Measurements from ENCODE around the gene NIM1K.

NIM1K gene

DNA sequence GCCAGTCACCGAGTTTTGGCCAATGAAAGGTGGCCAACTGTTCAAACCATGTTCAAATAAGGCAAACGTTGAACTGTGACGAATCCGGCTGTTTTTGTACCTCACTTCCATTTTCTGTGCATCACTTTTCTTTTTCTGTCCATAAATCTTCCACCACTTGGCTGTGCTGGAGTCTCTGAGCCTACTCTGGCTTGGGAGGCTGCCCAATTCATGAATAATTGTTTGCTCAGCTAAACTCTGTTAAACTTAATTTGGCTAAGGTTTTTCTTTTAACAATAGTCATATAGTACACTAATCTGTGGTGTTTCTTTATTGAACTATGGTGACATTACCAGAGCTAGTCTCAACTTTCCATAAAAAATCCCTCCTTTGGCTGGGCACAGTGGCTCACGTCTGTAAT, 11.3 kb downstream of the NIM1K start:
- ChIA-PET POLR2A (no interaction called here), CTCF (no interaction called here)
- no peak for DNase-seq (ENCODE audit: extremely low spot score)
- no peak for TF ChIP-seq CTCF (IDR thresholded peaks at IDR 0.05; ENCODE audit: control extremely low read depth, extremely low read depth, low read depth, missing control alignments)

GRCh38 chr5:43204958-43205357, 12.9 kb downstream of the NIM1K start:
- TF ChIP-seq CTCF (IDR thresholded peaks at IDR 0.05; ENCODE audit: control extremely low read depth, extremely low read depth, low read depth, missing control alignments), result peak; percentile 15
- ChIA-PET CTCF (interaction anchor here (1.0 kb wide), 1 partner anchor 68 kb away, joined by 3 read pairs; no protein-coding TSS in a partner anchor), POLR2A (no interaction called here)
- DNase-seq (ENCODE audit: extremely low spot score), result no peak

- TF ChIP-seq CTCF (IDR thresholded peaks at IDR 0.05; ENCODE audit: control extremely low read depth, extremely low read depth, low read depth, missing control alignments), result no peak
- ChIA-PET CTCF (interaction anchor here (1.1 to 1.4 kb wide), 3 partner anchors 11 to 102 kb away, joined by 3 to 4 read pairs (median 4); no protein-coding TSS in a partner anchor), POLR2A (no interaction called here)
- no peak for DNase-seq (ENCODE audit: extremely low spot score)
Measured at GRCh38 chr5:43207601-43208000, 15.6 kb downstream of the NIM1K start.

- TF ChIP-seq CTCF (IDR thresholded peaks at IDR 0.05; ENCODE audit: control extremely low read depth, extremely low read depth, low read depth, missing control alignments), result no peak
- DNase-seq (ENCODE audit: extremely low spot score), result no peak
- CTCF ChIA-PET, result no interaction called here
- POLR2A ChIA-PET, result no interaction called here
Measured at GRCh38 chr5:43208658-43209057, 16.6 kb downstream of the NIM1K start.

GRCh38 chr5:43209060-43209459, 17.0 kb downstream of the NIM1K start:
- no peak for TF ChIP-seq CTCF (IDR thresholded peaks at IDR 0.05; ENCODE audit: control extremely low read depth, extremely low read depth, low read depth, missing control alignments)
- ChIA-PET CTCF (interaction anchor here (2.8 kb wide), 1 partner anchor 13 kb away, joined by 13 read pairs; no protein-coding TSS in a partner anchor), POLR2A (no interaction called here)
- DNase-seq (ENCODE audit: extremely low spot score), result no peak

DNA sequence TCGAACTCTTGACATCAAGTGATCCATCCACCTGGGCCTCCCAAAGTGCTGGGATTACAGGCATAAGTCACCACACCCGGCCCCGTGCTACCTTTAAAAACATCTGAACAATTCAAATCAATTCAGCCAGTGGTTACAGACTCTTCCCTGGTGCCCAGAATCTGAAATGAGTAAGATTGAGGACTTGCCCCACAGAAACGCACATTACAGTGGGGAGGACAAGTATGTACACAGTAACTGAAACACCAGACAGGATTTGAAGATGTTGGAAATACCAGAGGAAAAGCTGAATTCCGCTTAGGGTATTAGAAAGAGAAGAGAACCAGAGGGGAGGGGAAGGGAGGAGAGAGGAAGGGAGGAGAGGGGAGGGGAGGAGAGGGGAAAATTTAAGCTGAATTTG, 17.8 kb downstream of the NIM1K start:
- ChIA-PET POLR2A (no interaction called here), CTCF (interaction anchor here (1.2 to 2.8 kb wide), 3 partner anchors 8 to 18 kb away, joined by 3 to 13 read pairs (median 3); partner anchors contain the start of gene NIM1K)
- DNase-seq (ENCODE audit: extremely low spot score), result no peak
- no peak for TF ChIP-seq CTCF (IDR thresholded peaks at IDR 0.05; ENCODE audit: control extremely low read depth, extremely low read depth, low read depth, missing control alignments)

- ChIA-PET CTCF (interaction anchor here (1.1 to 2.8 kb wide), 5 partner anchors 9 to 39 kb away, joined by 3 to 13 read pairs (median 3); partner anchors contain the start of gene NIM1K), POLR2A (no interaction called here)
- DNase-seq (ENCODE audit: extremely low spot score), result no peak
- no peak for TF ChIP-seq CTCF (IDR thresholded peaks at IDR 0.05; ENCODE audit: control extremely low read depth, extremely low read depth, low read depth, missing control alignments)
Measured at GRCh38 chr5:43210570-43210969, 18.5 kb downstream of the NIM1K start.
